HL-60 (cell line): ENCODE data around the gene ANKAR.
A peak's percentile ranks its signal among the peaks of the same experiment; 100 is the strongest.

Experiments
- POLR2AphosphoS5 ChIP-seq: IDR thresholded peaks from 2 replicates; pipeline ENCODE4 v1.6.1; 2012; ENCODE audit warnings: low read depth
- TF ChIP-seq, protein P1 (sequence below): IDR thresholded peaks from one replicate; pipeline ENCODE4 v1.5.1; 2011; ENCODE audit warnings: low read length, control low read depth, inconsistent platforms; ENCODE audit not compliant: insufficient read depth
- TF ChIP-seq, protein P2 (sequence below): IDR thresholded peaks from 2 replicates; pipeline ENCODE4 v1.6.1; 2012; ENCODE audit warnings: low read depth; ENCODE audit not compliant: insufficient replicate concordance

DNA sequence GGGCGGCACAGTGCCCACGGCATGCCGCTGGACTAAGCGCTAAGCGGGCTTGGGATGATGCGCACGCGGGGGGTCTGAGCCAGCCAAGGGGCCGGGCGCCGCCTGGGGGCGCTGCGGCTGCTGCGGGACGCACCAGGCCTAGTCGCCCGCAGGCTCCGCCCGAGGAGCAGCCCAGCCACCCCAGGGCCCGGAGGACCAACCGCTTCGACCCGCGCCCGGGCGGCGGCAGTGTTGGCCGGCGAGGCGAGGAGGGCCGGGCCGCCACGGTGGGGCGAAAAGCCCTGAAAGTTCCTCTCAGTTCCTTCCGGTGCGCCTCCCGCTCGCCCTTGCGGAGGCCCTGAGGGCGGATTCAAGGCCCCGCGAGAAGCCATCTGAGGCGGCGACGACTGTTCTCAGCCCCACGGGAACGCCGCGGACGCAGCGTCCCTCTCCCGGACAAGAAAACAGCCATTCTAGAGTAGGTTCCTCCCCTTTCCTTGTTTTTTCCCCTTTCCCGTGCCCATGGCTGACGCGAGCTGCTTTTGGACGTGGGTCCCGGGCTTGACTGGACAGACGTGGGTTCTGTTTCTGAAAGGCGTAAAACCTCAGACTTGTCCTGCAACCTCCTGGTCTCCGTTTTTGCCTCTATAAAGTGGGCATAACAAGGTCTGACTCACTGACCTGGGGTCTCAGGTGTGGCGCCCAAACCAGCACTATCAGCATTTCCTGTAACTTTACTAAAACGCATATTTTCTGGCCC lies at the start of gene ANKAR:
- TF ChIP-seq, protein P1, sequence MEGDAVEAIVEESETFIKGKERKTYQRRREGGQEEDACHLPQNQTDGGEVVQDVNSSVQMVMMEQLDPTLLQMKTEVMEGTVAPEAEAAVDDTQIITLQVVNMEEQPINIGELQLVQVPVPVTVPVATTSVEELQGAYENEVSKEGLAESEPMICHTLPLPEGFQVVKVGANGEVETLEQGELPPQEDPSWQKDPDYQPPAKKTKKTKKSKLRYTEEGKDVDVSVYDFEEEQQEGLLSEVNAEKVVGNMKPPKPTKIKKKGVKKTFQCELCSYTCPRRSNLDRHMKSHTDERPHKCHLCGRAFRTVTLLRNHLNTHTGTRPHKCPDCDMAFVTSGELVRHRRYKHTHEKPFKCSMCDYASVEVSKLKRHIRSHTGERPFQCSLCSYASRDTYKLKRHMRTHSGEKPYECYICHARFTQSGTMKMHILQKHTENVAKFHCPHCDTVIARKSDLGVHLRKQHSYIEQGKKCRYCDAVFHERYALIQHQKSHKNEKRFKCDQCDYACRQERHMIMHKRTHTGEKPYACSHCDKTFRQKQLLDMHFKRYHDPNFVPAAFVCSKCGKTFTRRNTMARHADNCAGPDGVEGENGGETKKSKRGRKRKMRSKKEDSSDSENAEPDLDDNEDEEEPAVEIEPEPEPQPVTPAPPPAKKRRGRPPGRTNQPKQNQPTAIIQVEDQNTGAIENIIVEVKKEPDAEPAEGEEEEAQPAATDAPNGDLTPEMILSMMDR: peak; percentile 57
- peak; percentile 63; the same call in 1 of the 2 replicates for TF ChIP-seq POLR2AphosphoS5
- TF ChIP-seq, protein P2, sequence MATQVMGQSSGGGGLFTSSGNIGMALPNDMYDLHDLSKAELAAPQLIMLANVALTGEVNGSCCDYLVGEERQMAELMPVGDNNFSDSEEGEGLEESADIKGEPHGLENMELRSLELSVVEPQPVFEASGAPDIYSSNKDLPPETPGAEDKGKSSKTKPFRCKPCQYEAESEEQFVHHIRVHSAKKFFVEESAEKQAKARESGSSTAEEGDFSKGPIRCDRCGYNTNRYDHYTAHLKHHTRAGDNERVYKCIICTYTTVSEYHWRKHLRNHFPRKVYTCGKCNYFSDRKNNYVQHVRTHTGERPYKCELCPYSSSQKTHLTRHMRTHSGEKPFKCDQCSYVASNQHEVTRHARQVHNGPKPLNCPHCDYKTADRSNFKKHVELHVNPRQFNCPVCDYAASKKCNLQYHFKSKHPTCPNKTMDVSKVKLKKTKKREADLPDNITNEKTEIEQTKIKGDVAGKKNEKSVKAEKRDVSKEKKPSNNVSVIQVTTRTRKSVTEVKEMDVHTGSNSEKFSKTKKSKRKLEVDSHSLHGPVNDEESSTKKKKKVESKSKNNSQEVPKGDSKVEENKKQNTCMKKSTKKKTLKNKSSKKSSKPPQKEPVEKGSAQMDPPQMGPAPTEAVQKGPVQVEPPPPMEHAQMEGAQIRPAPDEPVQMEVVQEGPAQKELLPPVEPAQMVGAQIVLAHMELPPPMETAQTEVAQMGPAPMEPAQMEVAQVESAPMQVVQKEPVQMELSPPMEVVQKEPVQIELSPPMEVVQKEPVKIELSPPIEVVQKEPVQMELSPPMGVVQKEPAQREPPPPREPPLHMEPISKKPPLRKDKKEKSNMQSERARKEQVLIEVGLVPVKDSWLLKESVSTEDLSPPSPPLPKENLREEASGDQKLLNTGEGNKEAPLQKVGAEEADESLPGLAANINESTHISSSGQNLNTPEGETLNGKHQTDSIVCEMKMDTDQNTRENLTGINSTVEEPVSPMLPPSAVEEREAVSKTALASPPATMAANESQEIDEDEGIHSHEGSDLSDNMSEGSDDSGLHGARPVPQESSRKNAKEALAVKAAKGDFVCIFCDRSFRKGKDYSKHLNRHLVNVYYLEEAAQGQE: no peak
